Pons (tissue), 1 donor: ENCODE measurements around the gene CWH43.
A peak's percentile ranks its signal among the peaks of the same experiment; 100 is the strongest.
"Not testable (repeated sequence)": the region's sequence is repeated elsewhere in the genome, so short reads cannot be mapped to it uniquely, and the experiment has no call there.

Experiments used
- DNase-seq: peaks from one replicate; pipeline ENCODE4 v3.0.0-alpha.2; 2016; ENCODE audit warnings: low spot score

The CWH43 gene

DNA sequence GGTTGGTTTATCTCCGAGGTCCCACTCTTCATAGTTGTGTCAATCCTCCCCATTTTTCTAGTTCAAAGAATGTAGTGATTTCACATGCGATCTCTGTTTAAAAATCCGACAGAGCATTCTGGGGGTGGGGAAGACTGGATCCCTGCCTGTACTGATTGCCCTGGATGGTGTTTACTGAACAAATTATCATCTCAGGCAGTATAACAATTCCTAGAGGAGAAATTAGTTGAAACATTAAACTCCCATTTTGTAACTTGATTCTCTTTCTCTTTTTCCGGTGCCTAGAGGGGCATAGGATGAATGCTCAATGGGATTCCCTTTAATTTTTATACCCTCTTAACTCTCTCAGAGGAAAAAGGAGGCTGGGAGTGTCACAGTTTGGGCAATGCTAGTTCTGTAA, 10.0 kb upstream of the CWH43 start:
- DNase-seq, result no peak

DNA sequence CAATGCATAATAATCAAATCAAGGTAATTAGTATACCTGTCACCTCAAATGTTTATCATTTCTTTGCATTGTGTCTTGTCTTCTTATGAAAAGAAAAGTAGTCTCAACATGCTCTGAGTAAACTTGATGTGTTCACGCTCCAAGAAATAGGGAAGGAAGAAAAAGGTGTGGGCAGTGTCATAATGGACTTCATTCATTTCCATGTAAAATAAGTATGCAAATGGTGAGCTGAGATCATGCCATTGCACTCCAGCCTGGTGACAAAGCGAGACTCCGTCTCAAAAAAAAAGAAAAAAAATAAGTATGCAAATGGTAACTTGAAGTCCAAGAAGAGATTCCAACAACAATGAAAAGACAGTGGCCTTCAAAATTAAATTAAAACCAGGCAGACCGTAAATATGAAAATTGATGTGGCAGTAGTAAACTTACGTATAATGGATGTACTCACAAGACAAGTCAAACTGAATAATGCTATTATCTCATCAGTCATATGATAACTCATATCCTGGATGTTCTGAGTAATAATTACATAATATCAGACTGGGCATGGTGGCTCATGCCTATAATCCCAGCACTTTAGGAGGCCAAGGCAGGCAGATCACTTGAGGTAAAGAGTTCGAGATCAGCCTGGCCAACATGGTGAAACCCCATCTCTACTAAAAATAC, 6.0 kb upstream of the CWH43 start:
- no peak for DNase-seq

DNA sequence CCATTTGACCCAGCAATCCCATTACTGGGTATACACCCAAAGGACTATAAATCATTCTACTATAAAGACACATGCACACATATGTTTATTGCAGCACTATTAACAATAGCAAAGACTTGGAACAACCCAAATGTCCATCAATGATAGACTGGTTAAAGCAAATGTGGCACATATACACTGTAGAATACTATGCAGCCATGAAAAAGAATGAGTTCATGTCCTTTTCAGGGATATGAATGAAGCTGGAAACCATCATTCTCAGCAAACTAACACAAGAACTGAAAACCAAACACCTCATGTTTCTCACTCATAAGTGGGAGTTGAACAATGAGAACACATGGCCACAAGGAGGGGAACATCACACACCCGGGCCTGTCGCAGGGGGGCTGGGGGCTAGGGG, 2.1 kb upstream of the CWH43 start:
- DNase-seq, result not testable (repeated sequence)

DNA sequence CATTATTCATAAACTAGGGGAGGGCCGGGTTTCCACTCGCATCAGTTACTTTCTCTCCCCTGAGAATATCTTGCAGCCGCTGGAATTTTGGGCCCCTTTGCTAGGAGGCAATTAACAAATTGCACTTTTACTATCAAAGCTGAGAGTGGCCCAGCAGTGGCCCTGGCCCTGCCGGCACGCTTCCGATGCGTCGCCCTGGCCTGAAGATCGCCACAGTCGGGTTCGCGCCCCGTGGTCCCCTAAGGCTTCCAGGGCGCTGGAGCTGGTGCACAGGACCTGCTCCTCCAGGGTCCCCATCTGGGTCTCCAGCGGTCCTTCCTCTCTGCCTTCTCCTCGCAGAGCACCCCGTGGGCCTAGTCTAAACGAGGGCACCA, 486 bp upstream of the CWH43 start:
- no peak for DNase-seq

DNA sequence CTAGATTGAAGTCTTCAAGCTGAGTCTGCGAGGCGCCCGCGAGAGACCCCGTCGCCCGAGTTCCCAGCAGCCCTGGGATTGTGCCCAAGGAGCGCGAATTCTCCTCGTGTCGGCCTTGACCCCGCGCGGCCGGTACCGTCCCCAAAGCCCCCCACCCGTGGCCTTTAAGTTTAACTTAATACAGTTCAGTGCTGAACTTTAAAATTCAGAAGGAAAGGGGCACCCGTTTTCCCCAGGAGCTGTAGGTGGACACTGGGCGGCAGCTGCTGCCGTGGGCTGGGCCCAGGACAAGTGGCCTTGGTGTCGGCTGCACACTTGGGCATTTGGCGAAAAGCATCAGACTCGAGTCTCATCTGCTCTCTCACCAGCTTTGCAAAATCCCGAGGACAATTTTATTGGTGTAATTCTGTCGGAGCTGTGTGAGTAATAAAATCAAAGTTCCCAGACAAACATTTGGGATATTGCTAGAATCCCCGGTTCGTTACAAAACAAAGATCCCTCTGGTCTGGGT, 634 bp downstream of the CWH43 start:
- DNase-seq, result no peak

DNA sequence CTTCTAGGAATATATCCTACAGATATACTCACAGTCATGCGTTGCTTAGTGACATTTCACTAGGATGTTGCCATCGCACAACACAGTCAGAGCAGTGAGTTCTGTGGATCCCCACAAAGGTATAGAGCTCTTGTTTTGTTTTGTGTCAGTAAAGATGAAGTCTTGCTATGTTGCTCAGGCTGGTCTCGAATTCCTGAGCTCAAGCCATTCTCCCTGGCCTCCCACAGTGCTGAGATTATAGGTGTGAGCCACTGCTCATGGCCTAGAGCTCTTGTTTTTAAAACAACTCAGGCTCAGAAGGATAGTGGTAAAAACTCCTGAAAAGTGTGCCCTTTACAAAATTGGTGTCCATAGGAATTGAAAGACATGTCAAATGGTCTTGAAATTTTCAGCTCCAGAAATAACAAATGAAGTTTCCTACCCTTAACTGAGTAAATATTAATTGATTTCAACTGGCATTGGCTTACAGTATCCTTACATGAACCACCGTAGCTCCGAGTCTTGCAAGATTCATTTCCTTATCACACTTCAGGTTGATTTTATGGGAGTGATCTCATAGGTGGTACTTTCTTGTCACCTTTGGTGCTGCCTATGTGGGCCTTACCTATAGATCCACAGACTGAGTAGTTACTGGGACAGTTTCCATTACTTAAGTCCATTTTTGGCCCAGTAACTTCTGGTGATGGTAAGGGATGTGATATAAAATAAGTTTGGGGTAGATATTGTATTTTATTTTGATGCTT, 3.6 kb downstream of the CWH43 start:
- DNase-seq, result no peak

DNA sequence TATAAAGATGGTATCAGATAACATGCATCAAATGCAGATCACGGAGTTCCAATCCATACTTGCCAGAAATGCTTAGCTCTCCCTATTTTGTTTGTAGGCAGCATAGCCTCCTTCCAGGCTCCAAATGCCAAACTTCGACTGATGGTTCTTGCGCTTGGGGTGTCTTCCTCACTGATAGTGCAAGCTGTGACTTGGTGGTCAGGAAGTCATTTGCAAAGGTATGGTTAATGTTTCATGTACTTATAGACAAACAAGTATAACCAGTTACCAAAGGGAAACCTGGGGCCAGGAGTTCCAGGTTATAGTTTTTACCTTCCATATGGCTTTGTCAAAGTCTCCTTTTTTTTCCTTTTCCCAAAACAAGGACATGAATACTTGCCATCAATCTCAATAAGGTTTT, 5.3 kb downstream of the CWH43 start:
- no peak for DNase-seq

DNA sequence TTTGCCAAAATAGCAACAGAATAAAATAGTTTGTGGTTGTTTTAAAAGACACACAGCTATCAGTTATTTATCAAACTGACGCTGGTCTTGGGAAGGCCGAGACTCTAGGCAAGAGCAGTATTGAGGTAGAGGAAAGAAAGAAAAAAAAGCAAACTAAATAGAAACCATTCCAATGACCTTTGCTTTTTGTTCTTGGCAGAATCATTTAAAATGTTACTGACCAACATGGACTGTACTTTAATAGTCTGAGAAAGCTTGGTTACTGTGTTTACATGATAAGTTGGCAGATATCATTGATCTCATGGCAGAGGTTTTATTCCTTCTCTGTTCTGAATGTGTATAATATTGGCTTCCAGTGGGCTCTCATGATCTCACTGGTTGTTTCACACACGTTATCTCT, 11.9 kb downstream of the CWH43 start:
- no peak for DNase-seq

DNA sequence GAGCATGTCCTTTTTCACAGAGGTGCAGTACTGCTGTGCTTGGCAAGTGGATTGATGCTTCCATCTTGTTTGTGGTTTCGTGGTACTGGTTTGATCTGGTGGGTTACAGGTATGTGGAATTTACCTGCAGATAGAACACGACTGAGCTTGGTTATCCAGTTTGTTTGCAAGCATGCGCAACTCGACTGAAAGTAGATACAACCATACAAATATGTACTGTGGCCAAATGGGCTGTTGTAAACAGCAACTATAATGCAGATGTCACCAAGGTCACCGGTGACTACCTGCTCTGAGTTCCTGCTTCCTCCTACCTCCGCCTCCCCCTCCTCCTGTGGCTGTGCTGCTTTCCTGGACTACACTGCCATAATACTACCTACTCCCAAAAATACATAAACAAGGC, 12.4 kb downstream of the CWH43 start:
- DNase-seq, result no peak

DNA sequence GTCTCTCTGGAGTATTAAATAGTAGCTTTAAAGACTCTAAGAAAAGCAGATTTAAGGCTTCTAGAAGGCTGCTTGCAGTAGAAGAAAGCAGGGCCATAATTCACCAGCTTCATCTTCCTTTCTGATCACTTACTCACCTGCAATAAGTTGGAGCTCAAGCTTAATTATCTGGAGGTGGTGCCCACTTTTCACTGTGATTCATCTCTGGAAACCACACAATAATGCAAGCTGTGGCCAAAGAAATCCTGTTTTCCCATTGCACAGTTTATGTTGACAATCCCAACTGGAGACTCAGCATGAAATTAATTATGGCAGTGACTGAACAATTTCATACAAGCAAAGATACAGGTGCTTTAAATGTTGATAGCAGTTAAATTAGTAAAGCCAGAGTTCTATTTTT, 14.7 kb downstream of the CWH43 start:
- no peak for DNase-seq

DNA sequence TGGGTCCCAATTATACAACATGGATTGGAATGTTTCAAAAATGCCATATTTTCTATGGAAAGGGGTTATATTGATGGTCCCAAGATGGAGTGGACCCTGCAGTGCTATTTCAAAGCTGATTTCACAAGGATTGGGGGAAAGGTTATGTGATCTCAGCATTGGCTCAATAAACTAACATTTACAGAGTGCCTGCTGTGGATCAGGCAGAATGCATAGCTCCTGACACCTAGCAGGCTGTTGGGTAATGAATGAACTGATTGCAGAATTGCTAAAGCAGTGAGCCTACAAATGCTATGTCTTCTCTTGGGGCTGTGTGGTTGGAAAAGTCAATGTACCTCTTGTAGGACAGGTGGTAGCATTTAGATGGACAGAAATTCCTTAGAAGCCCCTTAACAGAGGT, 16.9 kb downstream of the CWH43 start:
- no peak for DNase-seq

DNA sequence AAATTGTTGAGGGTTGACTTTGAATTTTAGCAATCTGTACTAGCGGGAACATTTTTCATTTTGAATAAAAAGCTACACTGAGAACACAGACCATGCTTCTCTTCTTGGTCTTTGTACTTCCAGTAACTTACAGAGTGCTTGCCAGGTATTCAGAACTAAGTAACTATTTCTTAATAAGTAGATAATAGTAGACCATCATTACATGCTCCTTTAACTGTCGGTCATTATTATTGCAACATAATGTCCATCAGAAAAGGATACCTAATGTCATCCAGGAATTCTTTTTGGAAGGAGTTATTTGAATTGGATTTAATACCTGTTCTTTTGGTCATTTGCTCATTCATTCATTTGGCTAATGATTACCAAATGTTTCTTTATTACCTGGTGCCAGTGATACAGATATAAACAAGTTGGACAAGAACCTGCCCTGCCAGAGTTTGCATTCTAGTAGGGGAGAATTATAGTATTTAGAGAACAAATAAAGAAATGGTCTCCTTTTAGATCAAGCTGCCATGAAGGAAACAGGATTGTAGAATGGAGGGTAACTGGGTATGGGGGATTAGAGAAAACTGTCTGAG, 32.7 kb downstream of the CWH43 start:
- DNase-seq, result no peak

DNA sequence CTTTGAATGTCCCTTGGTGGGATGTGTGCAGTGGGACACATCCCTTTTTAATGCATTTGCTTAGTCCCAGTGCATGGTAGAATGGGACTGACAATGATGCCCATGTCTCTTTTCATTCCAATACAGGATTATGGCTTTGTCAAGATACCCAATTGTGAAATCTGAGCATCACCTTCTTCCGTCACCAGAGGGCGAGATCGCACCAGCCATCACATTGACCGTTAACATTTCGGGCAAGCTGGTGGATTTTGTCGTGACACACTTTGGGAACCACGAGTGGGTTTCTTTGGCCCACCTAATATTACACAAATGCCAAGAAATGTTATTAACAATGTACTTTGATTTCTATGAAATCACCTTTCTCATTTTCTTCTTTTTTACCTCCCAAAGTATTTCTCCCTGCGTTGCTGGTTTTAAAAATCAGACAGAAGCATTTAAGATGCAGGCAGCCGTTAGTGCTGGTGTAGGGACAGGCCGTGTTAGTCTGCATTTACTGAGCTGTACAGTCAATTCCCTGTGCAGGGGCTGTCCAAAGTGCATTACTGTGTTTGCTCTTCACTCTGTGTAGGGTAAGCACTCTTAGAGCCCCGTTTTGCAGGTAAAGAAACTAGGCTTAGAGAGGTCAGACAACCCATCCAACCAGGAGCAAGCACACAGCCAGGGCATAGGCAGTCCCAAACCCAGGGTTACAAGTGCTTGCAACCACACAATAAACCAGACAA, 46.5 kb downstream of the CWH43 start:
- peak; percentile 46 for DNase-seq

DNA sequence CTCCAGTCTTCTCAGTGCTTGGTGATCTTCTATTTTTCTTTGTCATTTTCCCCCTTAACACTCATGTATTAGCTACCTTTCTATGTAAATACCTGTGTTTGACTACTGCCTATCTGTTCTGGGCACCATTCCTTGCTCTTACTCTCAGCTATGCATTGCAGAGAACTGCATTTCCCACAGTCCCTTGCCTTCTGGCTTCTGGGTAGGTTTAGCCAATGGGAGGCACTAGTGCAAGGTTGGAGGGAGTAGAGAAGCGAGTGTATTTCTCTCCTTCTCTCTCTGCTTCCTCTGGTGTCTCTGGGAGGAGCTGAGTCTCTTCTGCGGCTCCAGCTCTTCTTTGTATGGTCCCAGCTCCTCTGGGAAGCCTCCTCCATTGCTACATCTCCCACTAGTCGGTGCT, 50.5 kb downstream of the CWH43 start:
- no peak for DNase-seq

DNA sequence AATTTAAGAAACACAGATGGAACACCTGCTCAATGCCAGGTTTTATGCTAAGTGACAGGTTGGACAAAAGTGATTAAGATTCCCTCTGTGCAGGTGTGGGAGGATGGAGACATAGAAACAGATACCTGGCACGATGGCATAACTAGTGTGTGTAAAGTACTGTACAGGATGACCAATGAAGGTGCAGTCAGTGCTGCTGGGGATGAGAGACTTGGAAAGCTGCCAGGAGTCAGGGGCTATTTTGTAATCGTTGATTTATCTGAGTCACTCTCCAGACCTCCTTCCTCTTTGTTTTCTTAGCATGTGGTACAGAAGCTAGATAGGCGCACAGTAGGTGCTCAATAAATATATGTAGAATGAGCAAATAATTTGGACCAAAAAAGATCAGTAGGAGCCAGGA, 58.2 kb downstream of the CWH43 start:
- no peak for DNase-seq

DNA sequence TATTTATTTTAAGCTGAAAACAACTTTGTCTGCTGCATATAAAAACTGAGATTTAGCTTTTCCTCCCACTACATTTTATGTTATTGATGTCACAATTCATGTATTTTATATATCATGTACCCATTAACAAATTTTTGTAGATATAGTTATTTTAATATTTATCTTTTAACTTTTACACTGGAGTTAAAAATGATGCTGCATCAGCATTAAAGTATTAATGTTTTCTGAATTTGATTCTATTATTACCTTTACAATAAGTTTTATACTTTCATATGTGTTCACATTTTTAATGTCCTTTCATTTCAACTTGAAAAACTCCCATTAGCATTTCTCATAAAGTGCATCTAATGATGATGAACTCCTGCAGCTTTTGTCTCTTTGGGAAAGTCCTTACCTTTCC, 72.2 kb downstream of the CWH43 start:
- no peak for DNase-seq

DNA sequence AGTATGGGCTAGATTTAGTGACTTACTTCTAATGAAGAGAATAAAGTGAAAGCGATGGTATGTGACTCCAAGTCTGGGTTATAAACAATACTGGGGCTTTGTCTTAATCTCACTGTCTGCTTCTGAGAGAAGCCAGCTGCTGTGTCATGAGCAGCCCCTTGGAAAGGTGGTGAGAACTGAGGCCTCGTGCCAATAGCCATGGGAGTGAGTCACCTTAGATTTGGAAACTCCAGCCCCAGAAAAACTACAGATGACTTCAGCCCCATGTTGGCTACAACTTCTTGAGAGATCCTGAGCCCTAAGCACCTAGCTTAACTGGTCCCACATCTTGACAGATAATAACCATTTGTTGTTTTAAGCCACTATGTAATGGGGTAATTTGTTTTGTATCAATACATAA, 77.6 kb downstream of the CWH43 start:
- DNase-seq, result no peak

DNA sequence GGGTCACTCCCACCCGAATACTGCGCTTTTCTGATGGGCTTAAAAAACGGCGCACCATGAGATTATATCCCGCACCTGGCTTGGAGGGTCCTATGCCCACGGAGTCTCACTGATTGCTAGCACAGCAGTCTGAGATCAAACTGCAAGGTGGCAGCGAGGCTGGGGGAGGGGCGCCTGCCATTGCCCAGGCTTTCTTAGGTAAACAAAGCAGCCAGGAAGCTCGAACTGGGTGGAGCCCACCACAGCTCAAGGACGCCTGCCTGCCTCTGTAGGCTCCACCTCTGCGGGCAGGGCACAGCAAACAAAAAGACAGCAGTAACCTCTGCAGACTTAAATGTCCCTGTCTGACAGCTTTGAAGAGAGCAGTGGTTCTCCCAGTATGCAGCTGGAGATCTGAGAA, 86.1 kb downstream of the CWH43 start:
- DNase-seq, result not testable (repeated sequence)

DNA sequence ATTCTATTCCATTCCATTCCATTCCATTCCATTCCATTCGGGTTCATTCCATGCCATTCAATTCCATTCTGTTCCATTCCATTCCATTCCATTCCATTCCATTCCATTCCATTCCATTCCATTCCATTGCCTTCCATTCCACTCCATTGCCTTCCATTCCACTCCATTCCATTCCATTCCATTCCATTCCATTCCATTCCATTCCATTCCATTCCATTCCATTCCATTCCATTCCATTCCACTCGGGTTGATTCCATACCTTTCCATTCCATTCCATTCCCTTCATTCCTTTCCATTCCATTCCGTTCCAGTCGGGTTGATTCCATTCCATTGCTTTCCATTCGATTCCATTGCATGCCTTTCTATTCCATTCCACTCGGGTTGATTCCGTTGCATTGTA, 105.8 kb downstream of the CWH43 start:
- DNase-seq, result not testable (repeated sequence)

DNA sequence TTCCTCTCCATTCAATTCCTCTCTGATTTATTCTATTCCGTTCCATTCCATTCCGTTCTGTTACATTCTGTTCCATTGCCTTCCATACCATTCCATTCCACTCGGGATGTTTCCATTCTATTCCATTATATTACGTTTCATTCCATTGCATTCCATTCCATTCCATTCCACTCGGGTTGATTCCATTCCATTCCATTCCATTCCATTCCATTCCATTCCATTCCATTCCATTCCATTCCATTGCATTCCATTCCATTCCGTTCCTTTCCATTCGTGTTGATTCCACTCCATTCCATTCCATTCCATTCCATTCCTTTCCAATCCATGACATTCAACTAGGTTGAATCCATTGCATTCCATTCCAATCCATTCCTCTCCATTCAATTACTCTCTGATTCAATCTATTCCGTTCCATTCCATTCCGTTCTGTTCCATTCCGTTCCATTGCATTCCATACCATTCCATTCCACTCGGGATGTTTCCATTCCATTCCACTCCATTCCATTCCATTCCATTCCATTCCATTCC, 106.6 kb downstream of the CWH43 start:
- DNase-seq, result peak; percentile 60

DNA sequence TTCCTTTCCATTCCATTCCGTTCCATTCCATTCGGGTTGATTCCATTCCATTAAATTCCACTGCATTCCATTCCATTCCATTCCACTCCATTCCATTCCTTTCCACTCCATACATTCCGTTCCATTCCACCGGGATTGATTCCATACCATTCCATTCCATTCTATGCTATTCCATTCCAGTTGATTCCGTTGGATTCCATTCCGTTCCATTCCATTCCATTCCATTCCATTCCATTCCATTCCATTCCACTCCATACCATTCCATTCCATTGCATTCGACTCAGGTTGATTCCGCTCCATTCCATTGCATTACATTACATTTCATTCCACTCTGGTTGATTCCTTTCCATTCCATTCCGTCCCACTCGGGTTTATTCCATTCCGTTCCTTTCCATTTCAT, 110.1 kb downstream of the CWH43 start:
- DNase-seq, result not testable (repeated sequence)

DNA sequence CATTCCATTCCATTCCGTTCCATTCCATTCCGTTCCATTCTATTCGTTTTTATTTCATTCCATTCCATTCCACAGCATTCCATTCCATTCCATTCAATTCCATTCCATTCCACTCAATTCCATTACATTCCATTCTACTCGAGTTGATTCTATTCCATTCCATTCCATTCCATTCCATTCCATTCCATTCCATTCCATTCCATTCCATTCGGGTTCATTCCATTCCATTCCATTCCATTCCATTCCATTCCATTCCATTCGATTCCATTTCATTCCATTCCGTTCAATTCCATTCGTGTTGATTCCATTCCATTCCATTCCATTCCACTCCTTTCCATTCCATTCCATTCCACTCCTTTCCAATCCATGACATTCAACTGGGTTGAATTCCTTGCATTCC, 110.6 kb downstream of the CWH43 start:
- DNase-seq, result not testable (repeated sequence)
